Measurements from ENCODE around the gene A2M. TPM values are rescaled to one million over a fixed set of nuclear protein-coding genes. Genes with fewer than 3 reads are reported as not detected.

A2M gene
- total and polyA plus RNA-seq, 2 experiments from 2014 or later, result 0.92 TPM; not detected in 1

DNA sequence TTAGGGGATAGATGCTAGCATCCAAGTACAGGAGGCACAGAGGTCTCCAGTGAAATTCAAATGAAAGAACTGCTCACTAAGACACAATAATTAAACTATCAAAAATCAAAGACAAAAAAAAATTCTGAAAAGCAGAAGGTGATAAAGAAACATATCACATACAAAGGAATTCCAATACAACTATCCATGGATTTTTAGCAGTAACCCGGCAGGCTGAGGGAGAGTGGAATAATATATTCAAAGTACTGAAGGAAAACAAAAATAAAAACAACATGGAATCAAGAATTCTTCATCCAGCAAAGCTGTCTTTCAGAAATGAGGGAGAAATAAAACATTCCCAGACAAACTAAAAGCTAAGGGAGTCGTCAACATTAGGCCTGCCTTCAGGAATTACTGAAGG, 31.9 kb downstream of the A2M start:
- Mint-ChIP-seq H3K27me3 (ENCODE audit: insufficient read depth, low read depth, poor library complexity) (no peaks in the 10 kb centered on the region), H3K4me1 (no peaks in the 10 kb centered on the region), H3K27ac (no peak overlapping the region), H3K9me3 (peaks cover 27% of the 10 kb centered on the region), H3K36me3 (ENCODE audit: low read depth) (peaks cover 12% of the 10 kb centered on the region; the same call in 2 of the 3 replicates), H3K4me3 (no peak overlapping the region)
- no peak overlapping the region for H2AFZ ChIP-seq
- ATAC-seq (no peak), DNase-seq (ENCODE audit: low spot score) (no peak)
- TF ChIP-seq, protein P1, sequence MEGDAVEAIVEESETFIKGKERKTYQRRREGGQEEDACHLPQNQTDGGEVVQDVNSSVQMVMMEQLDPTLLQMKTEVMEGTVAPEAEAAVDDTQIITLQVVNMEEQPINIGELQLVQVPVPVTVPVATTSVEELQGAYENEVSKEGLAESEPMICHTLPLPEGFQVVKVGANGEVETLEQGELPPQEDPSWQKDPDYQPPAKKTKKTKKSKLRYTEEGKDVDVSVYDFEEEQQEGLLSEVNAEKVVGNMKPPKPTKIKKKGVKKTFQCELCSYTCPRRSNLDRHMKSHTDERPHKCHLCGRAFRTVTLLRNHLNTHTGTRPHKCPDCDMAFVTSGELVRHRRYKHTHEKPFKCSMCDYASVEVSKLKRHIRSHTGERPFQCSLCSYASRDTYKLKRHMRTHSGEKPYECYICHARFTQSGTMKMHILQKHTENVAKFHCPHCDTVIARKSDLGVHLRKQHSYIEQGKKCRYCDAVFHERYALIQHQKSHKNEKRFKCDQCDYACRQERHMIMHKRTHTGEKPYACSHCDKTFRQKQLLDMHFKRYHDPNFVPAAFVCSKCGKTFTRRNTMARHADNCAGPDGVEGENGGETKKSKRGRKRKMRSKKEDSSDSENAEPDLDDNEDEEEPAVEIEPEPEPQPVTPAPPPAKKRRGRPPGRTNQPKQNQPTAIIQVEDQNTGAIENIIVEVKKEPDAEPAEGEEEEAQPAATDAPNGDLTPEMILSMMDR (conservative IDR thresholded peaks at IDR 0.05; ENCODE audit: low read depth in 2 of 2), result no peak
- TF ChIP-seq, protein P2, sequence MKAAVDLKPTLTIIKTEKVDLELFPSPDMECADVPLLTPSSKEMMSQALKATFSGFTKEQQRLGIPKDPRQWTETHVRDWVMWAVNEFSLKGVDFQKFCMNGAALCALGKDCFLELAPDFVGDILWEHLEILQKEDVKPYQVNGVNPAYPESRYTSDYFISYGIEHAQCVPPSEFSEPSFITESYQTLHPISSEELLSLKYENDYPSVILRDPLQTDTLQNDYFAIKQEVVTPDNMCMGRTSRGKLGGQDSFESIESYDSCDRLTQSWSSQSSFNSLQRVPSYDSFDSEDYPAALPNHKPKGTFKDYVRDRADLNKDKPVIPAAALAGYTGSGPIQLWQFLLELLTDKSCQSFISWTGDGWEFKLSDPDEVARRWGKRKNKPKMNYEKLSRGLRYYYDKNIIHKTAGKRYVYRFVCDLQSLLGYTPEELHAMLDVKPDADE (IDR thresholded peaks at IDR 0.05), result no peak
- TF ChIP-seq POLR2AphosphoS5 (IDR thresholded peaks at IDR 0.05; ENCODE audit: low read depth) (no peak), NANOG (IDR thresholded peaks at IDR 0.05; ENCODE audit: borderline replicate concordance) (no peak), EZH2 (IDR thresholded peaks at IDR 0.05; ENCODE audit: low read depth, unreplicated experiment) (no peak), JUNB (IDR thresholded peaks at IDR 0.05; ENCODE audit: unreplicated experiment) (no peak), EZH2phosphoT487 (IDR thresholded peaks at IDR 0.05; ENCODE audit: unreplicated experiment) (no peak), ZNF114 (CRISPR knock-in tag; IDR thresholded peaks at IDR 0.05) (no peak)
- TF ChIP-seq, protein P3, sequence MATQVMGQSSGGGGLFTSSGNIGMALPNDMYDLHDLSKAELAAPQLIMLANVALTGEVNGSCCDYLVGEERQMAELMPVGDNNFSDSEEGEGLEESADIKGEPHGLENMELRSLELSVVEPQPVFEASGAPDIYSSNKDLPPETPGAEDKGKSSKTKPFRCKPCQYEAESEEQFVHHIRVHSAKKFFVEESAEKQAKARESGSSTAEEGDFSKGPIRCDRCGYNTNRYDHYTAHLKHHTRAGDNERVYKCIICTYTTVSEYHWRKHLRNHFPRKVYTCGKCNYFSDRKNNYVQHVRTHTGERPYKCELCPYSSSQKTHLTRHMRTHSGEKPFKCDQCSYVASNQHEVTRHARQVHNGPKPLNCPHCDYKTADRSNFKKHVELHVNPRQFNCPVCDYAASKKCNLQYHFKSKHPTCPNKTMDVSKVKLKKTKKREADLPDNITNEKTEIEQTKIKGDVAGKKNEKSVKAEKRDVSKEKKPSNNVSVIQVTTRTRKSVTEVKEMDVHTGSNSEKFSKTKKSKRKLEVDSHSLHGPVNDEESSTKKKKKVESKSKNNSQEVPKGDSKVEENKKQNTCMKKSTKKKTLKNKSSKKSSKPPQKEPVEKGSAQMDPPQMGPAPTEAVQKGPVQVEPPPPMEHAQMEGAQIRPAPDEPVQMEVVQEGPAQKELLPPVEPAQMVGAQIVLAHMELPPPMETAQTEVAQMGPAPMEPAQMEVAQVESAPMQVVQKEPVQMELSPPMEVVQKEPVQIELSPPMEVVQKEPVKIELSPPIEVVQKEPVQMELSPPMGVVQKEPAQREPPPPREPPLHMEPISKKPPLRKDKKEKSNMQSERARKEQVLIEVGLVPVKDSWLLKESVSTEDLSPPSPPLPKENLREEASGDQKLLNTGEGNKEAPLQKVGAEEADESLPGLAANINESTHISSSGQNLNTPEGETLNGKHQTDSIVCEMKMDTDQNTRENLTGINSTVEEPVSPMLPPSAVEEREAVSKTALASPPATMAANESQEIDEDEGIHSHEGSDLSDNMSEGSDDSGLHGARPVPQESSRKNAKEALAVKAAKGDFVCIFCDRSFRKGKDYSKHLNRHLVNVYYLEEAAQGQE (IDR thresholded peaks at IDR 0.05; ENCODE audit: unreplicated experiment), result no peak
- H3K36me3 ChIP-seq (ENCODE audit: insufficient read depth), result peaks cover 8% of the 10 kb centered on the region; the same call in 1 of the 2 replicates
- H3K27me3 ChIP-seq (ENCODE audit: insufficient read depth), result no peaks in the 10 kb centered on the region
- no peak overlapping the region for H3K4me3 ChIP-seq
- H3K79me2 ChIP-seq (replicated peaks; ENCODE audit: insufficient read depth), result no peaks in the 10 kb centered on the region
- no peak overlapping the region for H3K27ac ChIP-seq (ENCODE audit: low read depth)
- no peak overlapping the region for H3K4me2 ChIP-seq
- no peaks in the 10 kb centered on the region for H3F3A ChIP-seq (replicated peaks; ENCODE audit: low read depth)
- H3K9me2 ChIP-seq (ENCODE audit: insufficient read depth), result peaks cover 6% of the 10 kb centered on the region; the same call in 1 of the 2 replicates
- no peaks in the 10 kb centered on the region for H4K20me1 ChIP-seq (replicated peaks; ENCODE audit: insufficient read depth)
- H3K4me1 ChIP-seq (ENCODE audit: insufficient read depth), result no peaks in the 10 kb centered on the region

Measured in GM23338 (cell line).